WTC11 (cell line): ENCODE results near the gene TLE5. TPM values are rescaled to one million over a fixed set of nuclear protein-coding genes. Genes with fewer than 3 reads are reported as not detected.

Source experiments
- ATAC-seq: fragments of 200-7000 bp; cut with Tn5 transposase; 2 replicates; pipeline ENCODE4 v1.10.0; 2021; ENCODE audit warnings: mild to moderate bottlenecking, moderate library complexity
- CTCF ChIA-PET: fragments of 300-600 bp; sonication (Branson Sonifier 250); formaldehyde crosslinking; loops from one replicate; lab custom pipeline; 2021; ENCODE audit warnings: antibody characterized with exemption; lab: Charles Lee
- POLR2A ChIA-PET: fragments of 350-600 bp; sonication (Branson Sonifier 250); formaldehyde crosslinking; loops from one replicate; lab custom pipeline; 2021; ENCODE audit warnings: antibody characterized with exemption; lab: Charles Lee
- DNase-seq: peaks from one replicate; pipeline ENCODE4 v3.0.0; 2021; ENCODE audit warnings: low spot score
- H3K27ac Mint-ChIP-seq: 2 replicates; pipeline ENCODE4 v1.8.0; 2021; ENCODE audit warnings: mixed read lengths
- H3K27me3 Mint-ChIP-seq: 2 replicates; pipeline ENCODE4 v1.8.0; 2021; ENCODE audit warnings: low read depth, mild to moderate bottlenecking, moderate library complexity, mixed read lengths
- H3K36me3 Mint-ChIP-seq: 2 replicates; pipeline ENCODE4 v1.8.0; 2021; ENCODE audit warnings: mixed read lengths
- H3K4me1 Mint-ChIP-seq: 2 replicates; pipeline ENCODE4 v1.8.0; 2022; ENCODE audit warnings: mixed read lengths
- H3K4me3 Mint-ChIP-seq: 2 replicates; pipeline ENCODE4 v1.8.0; 2021; ENCODE audit warnings: mild to moderate bottlenecking, moderate library complexity, mixed read lengths
- H3K9me3 Mint-ChIP-seq: 2 replicates; pipeline ENCODE4 v1.8.0; 2021; ENCODE audit warnings: mixed read lengths
- CREB1 ChIP-seq: sonication (generic); formaldehyde crosslinking; IDR thresholded peaks from 2 replicates; pipeline ENCODE4 v1.8.0; 2023; ENCODE audit warnings: mild to moderate bottlenecking, missing genetic modification reagents
- E2F1 ChIP-seq: sonication (generic); formaldehyde crosslinking; IDR thresholded peaks from 2 replicates; pipeline ENCODE4 v1.8.0; 2022; ENCODE audit warnings: mild to moderate bottlenecking, missing genetic modification reagents
- ELF4 ChIP-seq: sonication (generic); formaldehyde crosslinking; IDR thresholded peaks from 2 replicates; pipeline ENCODE4 v1.8.1; 2022; ENCODE audit warnings: low read depth, mild to moderate bottlenecking, moderate library complexity, missing genetic modification reagents
- GRHL2 ChIP-seq: fragments of 250-450 bp; sonication (Bioruptor Pico); IDR thresholded peaks from 2 replicates; pipeline ENCODE4 v1.8.0; 2022; ENCODE audit warnings: mild to moderate bottlenecking, moderate library complexity; ENCODE audit not compliant: insufficient replicate concordance, severe bottlenecking
- IRF2 ChIP-seq: sonication (generic); formaldehyde crosslinking; IDR thresholded peaks from 2 replicates; pipeline ENCODE4 v1.8.0; 2022; ENCODE audit warnings: low read depth, missing genetic modification reagents, borderline replicate concordance
- NFE2L1 ChIP-seq: sonication (generic); formaldehyde crosslinking; IDR thresholded peaks from 2 replicates; pipeline ENCODE4 v1.8.1; 2023; ENCODE audit warnings: missing genetic modification reagents
- NR1H2 ChIP-seq: sonication (generic); formaldehyde crosslinking; IDR thresholded peaks from 2 replicates; pipeline ENCODE4 v1.9.0; 2021; ENCODE audit warnings: mild to moderate bottlenecking, moderate library complexity, missing genetic modification reagents
- RORB ChIP-seq: fragments of 250-450 bp; sonication (Bioruptor Pico); IDR thresholded peaks from 2 replicates; pipeline ENCODE4 v1.9.0; 2021; ENCODE audit warnings: mild to moderate bottlenecking
- SMAD4 ChIP-seq: sonication (generic); formaldehyde crosslinking; IDR thresholded peaks from 2 replicates; pipeline ENCODE4 v1.8.0; 2022; ENCODE audit warnings: mild to moderate bottlenecking, missing genetic modification reagents
- SOX15 ChIP-seq: fragments of 250-450 bp; sonication (Bioruptor Pico); IDR thresholded peaks from 2 replicates; pipeline ENCODE4 v1.9.0; 2021; ENCODE audit warnings: mild to moderate bottlenecking
- TCF7 ChIP-seq: sonication (generic); formaldehyde crosslinking; IDR thresholded peaks from 2 replicates; pipeline ENCODE4 v1.8.0; 2022; ENCODE audit warnings: mild to moderate bottlenecking, low read depth, missing genetic modification reagents, moderate library complexity
- USF1 ChIP-seq: sonication (generic); formaldehyde crosslinking; IDR thresholded peaks from 2 replicates; pipeline ENCODE4 v1.8.0; 2022; ENCODE audit warnings: mild to moderate bottlenecking, missing genetic modification reagents
- ZNF219 ChIP-seq: sonication (generic); formaldehyde crosslinking; IDR thresholded peaks from 2 replicates; pipeline ENCODE4 v1.8.0; 2023; ENCODE audit warnings: missing genetic modification reagents, mild to moderate bottlenecking, borderline replicate concordance
- ZNF263 ChIP-seq: sonication (generic); formaldehyde crosslinking; IDR thresholded peaks from 2 replicates; pipeline ENCODE4 v1.8.1; 2022; ENCODE audit warnings: low read depth, mild to moderate bottlenecking, moderate library complexity, missing genetic modification reagents
- ZNF396 ChIP-seq: fragments of 250-450 bp; sonication (Bioruptor Pico); IDR thresholded peaks from 2 replicates; pipeline ENCODE4 v1.8.0; 2021; ENCODE audit warnings: mild to moderate bottlenecking, moderate library complexity, borderline replicate concordance
- ZNF423 ChIP-seq: fragments of 250-450 bp; sonication (Bioruptor Pico); IDR thresholded peaks from 2 replicates; pipeline ENCODE4 v2.1.2; 2022; ENCODE audit warnings: mild to moderate bottlenecking, moderate library complexity
- ZNF425 ChIP-seq: fragments of 250-450 bp; sonication (Bioruptor Pico); conservative IDR thresholded peaks from 2 replicates; pipeline ENCODE4 v1.9.0; 2021; ENCODE audit warnings: mild to moderate bottlenecking
- total RNA-seq: library from RNA; stranded (reverse); gene quantifications from 3 replicates; pipeline ENCODE4 v1.2.3, GENCODE V29; 2021
- TF ChIP-seq, protein P1 (sequence below): sonication (generic); formaldehyde crosslinking; IDR thresholded peaks from 2 replicates; pipeline ENCODE4 v1.8.0; 2022; ENCODE audit warnings: mild to moderate bottlenecking, missing genetic modification reagents
- TF ChIP-seq, protein P2 (sequence below): fragments of 250-450 bp; sonication (Bioruptor Pico); IDR thresholded peaks from 2 replicates; pipeline ENCODE4 v1.9.0; 2021; ENCODE audit warnings: moderate library complexity, mild to moderate bottlenecking, inconsistent platforms, borderline replicate concordance
- TF ChIP-seq, protein P3 (sequence below): fragments of 200-600 bp; IDR thresholded peaks from 2 replicates; pipeline ENCODE4 v1.8.0; 2022; ENCODE audit warnings: antibody characterized with exemption
- TF ChIP-seq, protein P4 (sequence below): sonication (generic); formaldehyde crosslinking; IDR thresholded peaks from 2 replicates; pipeline ENCODE4 v1.8.0; 2022; ENCODE audit warnings: missing genetic modification reagents

The TLE5 gene
- total RNA-seq, 1 experiment from 2014 or later: 246 TPM

DNA sequence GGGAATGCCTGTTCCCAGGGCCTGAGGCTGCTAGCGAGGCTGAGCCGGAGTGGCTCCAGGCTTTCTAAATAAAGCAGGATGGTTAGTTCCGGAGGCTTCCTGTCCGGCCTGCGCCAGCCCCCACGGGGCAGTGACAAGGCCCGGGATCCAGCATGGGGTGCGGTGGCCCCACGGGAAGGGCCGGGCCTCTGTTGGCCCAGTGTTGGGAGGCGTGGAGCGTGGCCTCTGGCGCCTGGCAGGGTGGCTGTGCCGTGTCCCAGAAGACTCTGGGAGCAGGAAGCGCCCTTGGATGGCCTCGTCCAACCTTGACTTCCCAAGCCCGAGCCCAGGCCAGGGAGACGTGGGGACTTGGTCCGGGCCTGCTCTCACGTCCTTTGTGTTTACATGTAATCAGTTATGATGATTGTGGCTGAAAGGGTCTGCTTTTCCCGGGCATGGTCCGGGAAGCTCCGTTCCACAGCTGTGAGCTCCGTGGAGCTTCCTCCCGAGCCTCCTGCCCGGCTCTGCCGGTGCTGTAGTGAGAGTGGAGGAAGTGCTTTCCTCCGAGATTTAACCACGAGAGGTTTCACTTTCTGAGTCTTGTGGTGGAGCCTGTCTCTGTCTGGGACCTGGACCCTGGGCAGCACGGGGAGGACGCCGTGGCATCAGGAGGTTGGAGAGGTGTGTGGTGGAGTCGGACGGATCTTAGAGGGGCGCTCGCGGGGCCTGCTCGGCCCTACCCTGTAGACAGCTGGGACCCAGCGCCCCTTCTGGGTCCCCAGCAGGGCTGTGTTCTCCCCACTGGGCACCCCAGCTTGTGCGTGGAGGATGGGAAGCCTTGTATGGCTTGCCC, 36.4 kb upstream of the TLE5 start (continued):
- TF ChIP-seq ZNF425 (no peak), SMAD4 (CRISPR knock-in tag) (no peak), ZNF263 (CRISPR knock-in tag) (no peak), IRF2 (CRISPR knock-in tag) (no peak)
- TF ChIP-seq, protein P1, sequence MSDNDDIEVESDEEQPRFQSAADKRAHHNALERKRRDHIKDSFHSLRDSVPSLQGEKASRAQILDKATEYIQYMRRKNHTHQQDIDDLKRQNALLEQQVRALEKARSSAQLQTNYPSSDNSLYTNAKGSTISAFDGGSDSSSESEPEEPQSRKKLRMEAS: no peak

DNA sequence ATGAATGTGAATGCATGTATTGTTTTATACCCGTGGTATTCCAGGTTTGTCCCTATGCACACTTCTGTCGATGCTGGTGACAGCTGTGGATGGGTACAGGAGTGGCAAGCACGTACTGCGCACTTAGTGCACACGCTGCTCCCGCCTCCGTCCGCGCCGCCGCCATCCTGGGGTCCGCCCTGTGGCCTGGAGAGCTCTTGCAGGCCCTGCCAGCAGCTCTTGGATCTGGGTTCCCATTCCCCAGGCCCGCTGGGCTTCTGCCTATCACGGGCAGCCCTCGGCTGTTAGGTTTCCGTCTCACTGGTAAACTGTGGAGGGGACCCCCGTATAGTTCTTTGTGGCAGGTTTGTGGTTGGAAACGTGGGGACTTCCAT, 35.8 kb upstream of the TLE5 start:
- Mint-ChIP-seq H3K4me3 (no peak overlapping the region), H3K27me3 (no peaks in the 10 kb centered on the region), H3K4me1 (peaks cover 14% of the 10 kb centered on the region), H3K9me3 (no peaks in the 10 kb centered on the region), H3K27ac (no peak overlapping the region; the same call in 1 of the 2 replicates), H3K36me3 (no peaks in the 10 kb centered on the region)
- ATAC-seq: no peak
- POLR2A ChIA-PET: no interaction called here
- TF ChIP-seq, protein P2, sequence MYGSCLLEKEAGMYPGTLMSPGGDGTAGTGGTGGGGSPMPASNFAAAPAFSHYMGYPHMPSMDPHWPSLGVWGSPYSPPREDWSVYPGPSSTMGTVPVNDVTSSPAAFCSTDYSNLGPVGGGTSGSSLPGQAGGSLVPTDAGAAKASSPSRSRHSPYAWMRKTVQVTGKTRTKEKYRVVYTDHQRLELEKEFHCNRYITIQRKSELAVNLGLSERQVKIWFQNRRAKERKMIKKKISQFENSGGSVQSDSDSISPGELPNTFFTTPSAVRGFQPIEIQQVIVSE (CRISPR knock-in tag): no peak
- TF ChIP-seq USF1 (CRISPR knock-in tag) (no peak), ELF4 (no peak), ZNF396 (CRISPR knock-in tag) (no peak), ZNF423 (CRISPR knock-in tag) (no peak), CREB1 (CRISPR knock-in tag) (no peak), SOX15 (CRISPR knock-in tag) (no peak), E2F1 (no peak), NFE2L1 (CRISPR knock-in tag) (no peak), GRHL2 (no peak), NR1H2 (CRISPR knock-in tag) (no peak), RORB (CRISPR knock-in tag) (no peak), TCF7 (CRISPR knock-in tag) (no peak), ZNF219 (CRISPR knock-in tag) (no peak)
- TF ChIP-seq, protein P1: no peak
- TF ChIP-seq, protein P3, sequence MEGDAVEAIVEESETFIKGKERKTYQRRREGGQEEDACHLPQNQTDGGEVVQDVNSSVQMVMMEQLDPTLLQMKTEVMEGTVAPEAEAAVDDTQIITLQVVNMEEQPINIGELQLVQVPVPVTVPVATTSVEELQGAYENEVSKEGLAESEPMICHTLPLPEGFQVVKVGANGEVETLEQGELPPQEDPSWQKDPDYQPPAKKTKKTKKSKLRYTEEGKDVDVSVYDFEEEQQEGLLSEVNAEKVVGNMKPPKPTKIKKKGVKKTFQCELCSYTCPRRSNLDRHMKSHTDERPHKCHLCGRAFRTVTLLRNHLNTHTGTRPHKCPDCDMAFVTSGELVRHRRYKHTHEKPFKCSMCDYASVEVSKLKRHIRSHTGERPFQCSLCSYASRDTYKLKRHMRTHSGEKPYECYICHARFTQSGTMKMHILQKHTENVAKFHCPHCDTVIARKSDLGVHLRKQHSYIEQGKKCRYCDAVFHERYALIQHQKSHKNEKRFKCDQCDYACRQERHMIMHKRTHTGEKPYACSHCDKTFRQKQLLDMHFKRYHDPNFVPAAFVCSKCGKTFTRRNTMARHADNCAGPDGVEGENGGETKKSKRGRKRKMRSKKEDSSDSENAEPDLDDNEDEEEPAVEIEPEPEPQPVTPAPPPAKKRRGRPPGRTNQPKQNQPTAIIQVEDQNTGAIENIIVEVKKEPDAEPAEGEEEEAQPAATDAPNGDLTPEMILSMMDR: no peak
- TF ChIP-seq, protein P4, sequence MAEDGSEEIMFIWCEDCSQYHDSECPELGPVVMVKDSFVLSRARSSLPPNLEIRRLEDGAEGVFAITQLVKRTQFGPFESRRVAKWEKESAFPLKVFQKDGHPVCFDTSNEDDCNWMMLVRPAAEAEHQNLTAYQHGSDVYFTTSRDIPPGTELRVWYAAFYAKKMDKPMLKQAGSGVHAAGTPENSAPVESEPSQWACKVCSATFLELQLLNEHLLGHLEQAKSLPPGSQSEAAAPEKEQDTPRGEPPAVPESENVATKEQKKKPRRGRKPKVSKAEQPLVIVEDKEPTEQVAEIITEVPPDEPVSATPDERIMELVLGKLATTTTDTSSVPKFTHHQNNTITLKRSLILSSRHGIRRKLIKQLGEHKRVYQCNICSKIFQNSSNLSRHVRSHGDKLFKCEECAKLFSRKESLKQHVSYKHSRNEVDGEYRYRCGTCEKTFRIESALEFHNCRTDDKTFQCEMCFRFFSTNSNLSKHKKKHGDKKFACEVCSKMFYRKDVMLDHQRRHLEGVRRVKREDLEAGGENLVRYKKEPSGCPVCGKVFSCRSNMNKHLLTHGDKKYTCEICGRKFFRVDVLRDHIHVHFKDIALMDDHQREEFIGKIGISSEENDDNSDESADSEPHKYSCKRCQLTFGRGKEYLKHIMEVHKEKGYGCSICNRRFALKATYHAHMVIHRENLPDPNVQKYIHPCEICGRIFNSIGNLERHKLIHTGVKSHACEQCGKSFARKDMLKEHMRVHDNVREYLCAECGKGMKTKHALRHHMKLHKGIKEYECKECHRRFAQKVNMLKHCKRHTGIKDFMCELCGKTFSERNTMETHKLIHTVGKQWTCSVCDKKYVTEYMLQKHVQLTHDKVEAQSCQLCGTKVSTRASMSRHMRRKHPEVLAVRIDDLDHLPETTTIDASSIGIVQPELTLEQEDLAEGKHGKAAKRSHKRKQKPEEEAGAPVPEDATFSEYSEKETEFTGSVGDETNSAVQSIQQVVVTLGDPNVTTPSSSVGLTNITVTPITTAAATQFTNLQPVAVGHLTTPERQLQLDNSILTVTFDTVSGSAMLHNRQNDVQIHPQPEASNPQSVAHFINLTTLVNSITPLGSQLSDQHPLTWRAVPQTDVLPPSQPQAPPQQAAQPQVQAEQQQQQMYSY (CRISPR knock-in tag): no peak
- CTCF ChIA-PET: interaction anchor here (0.5 to 1.3 kb wide), 4 partner anchors 10 to 126 kb away, joined by 3 to 5 read pairs (median 4); no protein-coding TSS in a partner anchor
- DNase-seq: no peak
